GM12878 (cell line): ENCODE data around the gene DLG1.

Experiments used
- E2F8 ChIP-seq: fragments of 450-650 bp; IDR thresholded peaks from 2 replicates; pipeline ENCODE4 v1.6.1; 2018; ENCODE audit warnings: mild to moderate bottlenecking, low read depth, moderate library complexity; ENCODE audit not compliant: partially characterized antibody
- EP300 ChIP-seq, 2 experiments: fragments of 150-350 bp in 1 of 2; IDR thresholded peaks; 2 replicates each; pipeline ENCODE4 v1.6.1; 2011 to 2012; ENCODE audit warnings: low read depth in 2 of 2, low read length in 2 of 2, borderline replicate concordance in 1 of 2, improper control_type of control experiment in 1 of 2, inconsistent platforms in 1 of 2; ENCODE audit not compliant: control insufficient read depth in 1 of 2
- ESRRA ChIP-seq: IDR thresholded peaks from 2 replicates; pipeline ENCODE4 v1.6.1; 2012; ENCODE audit warnings: mild to moderate bottlenecking, low read length, improper control_type of control experiment
- POLR2A ChIP-seq: IDR thresholded peaks from 2 replicates; pipeline ENCODE4 v1.6.1; 2011; ENCODE audit warnings: low read depth, mild to moderate bottlenecking, low read length
- RFX5 ChIP-seq: IDR thresholded peaks from 2 replicates; pipeline ENCODE4 v1.6.1; 2011; ENCODE audit warnings: low read depth, low read length, improper control_type of control experiment
- TAF1 ChIP-seq: IDR thresholded peaks from 2 replicates; pipeline ENCODE4 v1.6.1; 2011; ENCODE audit warnings: mild to moderate bottlenecking, low read depth, low read length, borderline replicate concordance
- TARDBP ChIP-seq: IDR thresholded peaks from 2 replicates; pipeline ENCODE4 v1.6.1; 2016; ENCODE audit warnings: borderline replicate concordance
- ZNF207 ChIP-seq: fragments of 450-650 bp; IDR thresholded peaks from 2 replicates; pipeline ENCODE4 v1.6.1; 2014; ENCODE audit warnings: antibody characterized with exemption, mild to moderate bottlenecking, borderline replicate concordance
- ZNF622 ChIP-seq: fragments of 450-650 bp; IDR thresholded peaks from 2 replicates; pipeline ENCODE4 v1.6.1; 2017; ENCODE audit warnings: mild to moderate bottlenecking, inconsistent platforms
- TF ChIP-seq, protein P1 (sequence below), 3 experiments: IDR thresholded peaks in 2 of 3; conservative IDR thresholded peaks in 1 of 3; 2 replicates each; pipeline ENCODE4 v1.5.1; 2011; ENCODE audit warnings: low read depth in 3 of 3, low read length in 3 of 3, mild to moderate bottlenecking in 3 of 3, control low read depth in 2 of 3, moderate library complexity in 2 of 3, inconsistent platforms in 1 of 3, mixed read lengths in 1 of 3; ENCODE audit not compliant: control insufficient read depth in 2 of 3, insufficient read depth in 1 of 3; ENCODE audit errors: extremely low read depth in 1 of 3
- TF ChIP-seq, protein P2 (sequence below): IDR thresholded peaks from 2 replicates; pipeline ENCODE4 v1.6.1; 2012; ENCODE audit warnings: mild to moderate bottlenecking, low read depth, low read length
- TF ChIP-seq, protein P3 (sequence below): IDR thresholded peaks from 2 replicates; pipeline ENCODE4 v1.6.1; 2011; ENCODE audit warnings: mild to moderate bottlenecking, low read depth, low read length, moderate library complexity; ENCODE audit not compliant: insufficient replicate concordance
- TF ChIP-seq, protein P4 (sequence below): IDR thresholded peaks from 2 replicates; pipeline ENCODE4 v1.6.1; 2012; ENCODE audit warnings: low read depth, low read length, improper control_type of control experiment

- no peak for TF ChIP-seq TARDBP
- no peak for TF ChIP-seq TAF1
- no peak for TF ChIP-seq POLR2A
- TF ChIP-seq ZNF622: no peak
- TF ChIP-seq, protein P1, sequence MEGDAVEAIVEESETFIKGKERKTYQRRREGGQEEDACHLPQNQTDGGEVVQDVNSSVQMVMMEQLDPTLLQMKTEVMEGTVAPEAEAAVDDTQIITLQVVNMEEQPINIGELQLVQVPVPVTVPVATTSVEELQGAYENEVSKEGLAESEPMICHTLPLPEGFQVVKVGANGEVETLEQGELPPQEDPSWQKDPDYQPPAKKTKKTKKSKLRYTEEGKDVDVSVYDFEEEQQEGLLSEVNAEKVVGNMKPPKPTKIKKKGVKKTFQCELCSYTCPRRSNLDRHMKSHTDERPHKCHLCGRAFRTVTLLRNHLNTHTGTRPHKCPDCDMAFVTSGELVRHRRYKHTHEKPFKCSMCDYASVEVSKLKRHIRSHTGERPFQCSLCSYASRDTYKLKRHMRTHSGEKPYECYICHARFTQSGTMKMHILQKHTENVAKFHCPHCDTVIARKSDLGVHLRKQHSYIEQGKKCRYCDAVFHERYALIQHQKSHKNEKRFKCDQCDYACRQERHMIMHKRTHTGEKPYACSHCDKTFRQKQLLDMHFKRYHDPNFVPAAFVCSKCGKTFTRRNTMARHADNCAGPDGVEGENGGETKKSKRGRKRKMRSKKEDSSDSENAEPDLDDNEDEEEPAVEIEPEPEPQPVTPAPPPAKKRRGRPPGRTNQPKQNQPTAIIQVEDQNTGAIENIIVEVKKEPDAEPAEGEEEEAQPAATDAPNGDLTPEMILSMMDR (IDR thresholded peaks at IDR 0.05 in 2 of 3, conservative IDR thresholded peaks at IDR 0.05 in 1 of 3; ENCODE audit: control insufficient read depth in 2 of 3, extremely low read depth in 1 of 3, insufficient read depth in 1 of 3, low read depth in 3 of 3, low read length in 3 of 3): no peak
- TF ChIP-seq, protein P2, sequence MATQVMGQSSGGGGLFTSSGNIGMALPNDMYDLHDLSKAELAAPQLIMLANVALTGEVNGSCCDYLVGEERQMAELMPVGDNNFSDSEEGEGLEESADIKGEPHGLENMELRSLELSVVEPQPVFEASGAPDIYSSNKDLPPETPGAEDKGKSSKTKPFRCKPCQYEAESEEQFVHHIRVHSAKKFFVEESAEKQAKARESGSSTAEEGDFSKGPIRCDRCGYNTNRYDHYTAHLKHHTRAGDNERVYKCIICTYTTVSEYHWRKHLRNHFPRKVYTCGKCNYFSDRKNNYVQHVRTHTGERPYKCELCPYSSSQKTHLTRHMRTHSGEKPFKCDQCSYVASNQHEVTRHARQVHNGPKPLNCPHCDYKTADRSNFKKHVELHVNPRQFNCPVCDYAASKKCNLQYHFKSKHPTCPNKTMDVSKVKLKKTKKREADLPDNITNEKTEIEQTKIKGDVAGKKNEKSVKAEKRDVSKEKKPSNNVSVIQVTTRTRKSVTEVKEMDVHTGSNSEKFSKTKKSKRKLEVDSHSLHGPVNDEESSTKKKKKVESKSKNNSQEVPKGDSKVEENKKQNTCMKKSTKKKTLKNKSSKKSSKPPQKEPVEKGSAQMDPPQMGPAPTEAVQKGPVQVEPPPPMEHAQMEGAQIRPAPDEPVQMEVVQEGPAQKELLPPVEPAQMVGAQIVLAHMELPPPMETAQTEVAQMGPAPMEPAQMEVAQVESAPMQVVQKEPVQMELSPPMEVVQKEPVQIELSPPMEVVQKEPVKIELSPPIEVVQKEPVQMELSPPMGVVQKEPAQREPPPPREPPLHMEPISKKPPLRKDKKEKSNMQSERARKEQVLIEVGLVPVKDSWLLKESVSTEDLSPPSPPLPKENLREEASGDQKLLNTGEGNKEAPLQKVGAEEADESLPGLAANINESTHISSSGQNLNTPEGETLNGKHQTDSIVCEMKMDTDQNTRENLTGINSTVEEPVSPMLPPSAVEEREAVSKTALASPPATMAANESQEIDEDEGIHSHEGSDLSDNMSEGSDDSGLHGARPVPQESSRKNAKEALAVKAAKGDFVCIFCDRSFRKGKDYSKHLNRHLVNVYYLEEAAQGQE: no peak
- TF ChIP-seq RFX5: no peak
- TF ChIP-seq ESRRA: no peak
- TF ChIP-seq, protein P3, sequence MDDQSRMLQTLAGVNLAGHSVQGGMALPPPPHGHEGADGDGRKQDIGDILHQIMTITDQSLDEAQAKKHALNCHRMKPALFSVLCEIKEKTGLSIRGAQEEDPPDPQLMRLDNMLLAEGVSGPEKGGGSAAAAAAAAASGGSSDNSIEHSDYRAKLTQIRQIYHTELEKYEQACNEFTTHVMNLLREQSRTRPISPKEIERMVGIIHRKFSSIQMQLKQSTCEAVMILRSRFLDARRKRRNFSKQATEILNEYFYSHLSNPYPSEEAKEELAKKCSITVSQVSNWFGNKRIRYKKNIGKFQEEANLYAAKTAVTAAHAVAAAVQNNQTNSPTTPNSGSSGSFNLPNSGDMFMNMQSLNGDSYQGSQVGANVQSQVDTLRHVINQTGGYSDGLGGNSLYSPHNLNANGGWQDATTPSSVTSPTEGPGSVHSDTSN: no peak
- TF ChIP-seq E2F8: no peak
- no peak for TF ChIP-seq ZNF207
- TF ChIP-seq EP300 (IDR thresholded peaks at IDR 0.05; ENCODE audit: borderline replicate concordance in 1 of 2, control insufficient read depth in 1 of 2, low read depth in 2 of 2, low read length in 2 of 2): no peak
- TF ChIP-seq, protein P4, sequence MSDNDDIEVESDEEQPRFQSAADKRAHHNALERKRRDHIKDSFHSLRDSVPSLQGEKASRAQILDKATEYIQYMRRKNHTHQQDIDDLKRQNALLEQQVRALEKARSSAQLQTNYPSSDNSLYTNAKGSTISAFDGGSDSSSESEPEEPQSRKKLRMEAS: no peak
Observed at GRCh38 chr3:197242784-197243432, 55.5 kb downstream of the DLG1 start.
